H1 (cell line): ENCODE measurements around the gene GSG1L2. TPM values are rescaled to one million over a fixed set of nuclear protein-coding genes. Genes with fewer than 3 reads are reported as not detected.

Experiments used
- polyA plus RNA-seq, 7 experiments: library from polyadenylated mRNA; depleted of rRNA in 3 of 7; stranded (reverse) in 5 of 7; unstranded in 2 of 7; fragments of >200 nt in 5 of 7; fragments of 200-250 nt in 2 of 7; gene quantifications; 1 replicate in 5 of 7; 2 replicates in 1 of 7; 4 replicates in 1 of 7; pipeline versions ENCODE4 v1.2.1 to v1.2.3, GENCODE V29; 2011 to 2013; ENCODE audit warnings: missing spikeins in 2 of 7, mixed read lengths in 2 of 7
- total RNA-seq: library from RNA; stranded (reverse); fragmentation: NEBNext Ultra II Directional; extraction: Animal tissue kit (Norgen Biotek cat#: 25700); gene quantifications from 2 replicates; pipeline ENCODE4 v1.2.1, GENCODE V29; 2021
- TF ChIP-seq, protein P1 (sequence below): fragments of 300-600 bp; sonication (generic); IDR thresholded peaks from 2 replicates; pipeline ENCODE4 v1.7.1; 2012; ENCODE audit warnings: low read length, moderate library complexity, mild to moderate bottlenecking, inconsistent platforms; ENCODE audit not compliant: insufficient replicate concordance

The GSG1L2 gene
- total and polyA plus RNA-seq, 2 of the 8 experiments (the other 6 are each of a cell fraction or from before 2014, with no cell fraction given): not detected

DNA sequence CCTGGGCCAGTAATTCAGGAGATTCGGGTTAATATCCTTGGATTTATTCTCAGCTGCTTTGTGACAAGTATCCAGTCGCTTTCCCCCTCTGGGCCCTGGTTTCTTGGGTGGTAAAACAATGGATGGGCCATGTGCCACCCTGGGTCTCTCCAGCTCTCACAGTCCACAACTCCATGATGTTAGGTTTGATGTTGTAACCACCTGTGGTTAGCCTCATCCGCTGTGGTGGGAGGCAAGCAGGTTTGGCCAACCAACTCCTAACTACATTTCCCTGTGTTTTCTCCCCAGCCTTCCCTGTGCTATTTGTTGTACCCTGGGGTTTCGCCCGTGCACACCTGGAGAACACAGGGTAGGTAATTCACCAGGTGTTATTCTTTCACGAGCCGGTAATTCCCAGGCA is 39.0 kb upstream of the GSG1L2 start (continued):
- TF ChIP-seq, protein P1, sequence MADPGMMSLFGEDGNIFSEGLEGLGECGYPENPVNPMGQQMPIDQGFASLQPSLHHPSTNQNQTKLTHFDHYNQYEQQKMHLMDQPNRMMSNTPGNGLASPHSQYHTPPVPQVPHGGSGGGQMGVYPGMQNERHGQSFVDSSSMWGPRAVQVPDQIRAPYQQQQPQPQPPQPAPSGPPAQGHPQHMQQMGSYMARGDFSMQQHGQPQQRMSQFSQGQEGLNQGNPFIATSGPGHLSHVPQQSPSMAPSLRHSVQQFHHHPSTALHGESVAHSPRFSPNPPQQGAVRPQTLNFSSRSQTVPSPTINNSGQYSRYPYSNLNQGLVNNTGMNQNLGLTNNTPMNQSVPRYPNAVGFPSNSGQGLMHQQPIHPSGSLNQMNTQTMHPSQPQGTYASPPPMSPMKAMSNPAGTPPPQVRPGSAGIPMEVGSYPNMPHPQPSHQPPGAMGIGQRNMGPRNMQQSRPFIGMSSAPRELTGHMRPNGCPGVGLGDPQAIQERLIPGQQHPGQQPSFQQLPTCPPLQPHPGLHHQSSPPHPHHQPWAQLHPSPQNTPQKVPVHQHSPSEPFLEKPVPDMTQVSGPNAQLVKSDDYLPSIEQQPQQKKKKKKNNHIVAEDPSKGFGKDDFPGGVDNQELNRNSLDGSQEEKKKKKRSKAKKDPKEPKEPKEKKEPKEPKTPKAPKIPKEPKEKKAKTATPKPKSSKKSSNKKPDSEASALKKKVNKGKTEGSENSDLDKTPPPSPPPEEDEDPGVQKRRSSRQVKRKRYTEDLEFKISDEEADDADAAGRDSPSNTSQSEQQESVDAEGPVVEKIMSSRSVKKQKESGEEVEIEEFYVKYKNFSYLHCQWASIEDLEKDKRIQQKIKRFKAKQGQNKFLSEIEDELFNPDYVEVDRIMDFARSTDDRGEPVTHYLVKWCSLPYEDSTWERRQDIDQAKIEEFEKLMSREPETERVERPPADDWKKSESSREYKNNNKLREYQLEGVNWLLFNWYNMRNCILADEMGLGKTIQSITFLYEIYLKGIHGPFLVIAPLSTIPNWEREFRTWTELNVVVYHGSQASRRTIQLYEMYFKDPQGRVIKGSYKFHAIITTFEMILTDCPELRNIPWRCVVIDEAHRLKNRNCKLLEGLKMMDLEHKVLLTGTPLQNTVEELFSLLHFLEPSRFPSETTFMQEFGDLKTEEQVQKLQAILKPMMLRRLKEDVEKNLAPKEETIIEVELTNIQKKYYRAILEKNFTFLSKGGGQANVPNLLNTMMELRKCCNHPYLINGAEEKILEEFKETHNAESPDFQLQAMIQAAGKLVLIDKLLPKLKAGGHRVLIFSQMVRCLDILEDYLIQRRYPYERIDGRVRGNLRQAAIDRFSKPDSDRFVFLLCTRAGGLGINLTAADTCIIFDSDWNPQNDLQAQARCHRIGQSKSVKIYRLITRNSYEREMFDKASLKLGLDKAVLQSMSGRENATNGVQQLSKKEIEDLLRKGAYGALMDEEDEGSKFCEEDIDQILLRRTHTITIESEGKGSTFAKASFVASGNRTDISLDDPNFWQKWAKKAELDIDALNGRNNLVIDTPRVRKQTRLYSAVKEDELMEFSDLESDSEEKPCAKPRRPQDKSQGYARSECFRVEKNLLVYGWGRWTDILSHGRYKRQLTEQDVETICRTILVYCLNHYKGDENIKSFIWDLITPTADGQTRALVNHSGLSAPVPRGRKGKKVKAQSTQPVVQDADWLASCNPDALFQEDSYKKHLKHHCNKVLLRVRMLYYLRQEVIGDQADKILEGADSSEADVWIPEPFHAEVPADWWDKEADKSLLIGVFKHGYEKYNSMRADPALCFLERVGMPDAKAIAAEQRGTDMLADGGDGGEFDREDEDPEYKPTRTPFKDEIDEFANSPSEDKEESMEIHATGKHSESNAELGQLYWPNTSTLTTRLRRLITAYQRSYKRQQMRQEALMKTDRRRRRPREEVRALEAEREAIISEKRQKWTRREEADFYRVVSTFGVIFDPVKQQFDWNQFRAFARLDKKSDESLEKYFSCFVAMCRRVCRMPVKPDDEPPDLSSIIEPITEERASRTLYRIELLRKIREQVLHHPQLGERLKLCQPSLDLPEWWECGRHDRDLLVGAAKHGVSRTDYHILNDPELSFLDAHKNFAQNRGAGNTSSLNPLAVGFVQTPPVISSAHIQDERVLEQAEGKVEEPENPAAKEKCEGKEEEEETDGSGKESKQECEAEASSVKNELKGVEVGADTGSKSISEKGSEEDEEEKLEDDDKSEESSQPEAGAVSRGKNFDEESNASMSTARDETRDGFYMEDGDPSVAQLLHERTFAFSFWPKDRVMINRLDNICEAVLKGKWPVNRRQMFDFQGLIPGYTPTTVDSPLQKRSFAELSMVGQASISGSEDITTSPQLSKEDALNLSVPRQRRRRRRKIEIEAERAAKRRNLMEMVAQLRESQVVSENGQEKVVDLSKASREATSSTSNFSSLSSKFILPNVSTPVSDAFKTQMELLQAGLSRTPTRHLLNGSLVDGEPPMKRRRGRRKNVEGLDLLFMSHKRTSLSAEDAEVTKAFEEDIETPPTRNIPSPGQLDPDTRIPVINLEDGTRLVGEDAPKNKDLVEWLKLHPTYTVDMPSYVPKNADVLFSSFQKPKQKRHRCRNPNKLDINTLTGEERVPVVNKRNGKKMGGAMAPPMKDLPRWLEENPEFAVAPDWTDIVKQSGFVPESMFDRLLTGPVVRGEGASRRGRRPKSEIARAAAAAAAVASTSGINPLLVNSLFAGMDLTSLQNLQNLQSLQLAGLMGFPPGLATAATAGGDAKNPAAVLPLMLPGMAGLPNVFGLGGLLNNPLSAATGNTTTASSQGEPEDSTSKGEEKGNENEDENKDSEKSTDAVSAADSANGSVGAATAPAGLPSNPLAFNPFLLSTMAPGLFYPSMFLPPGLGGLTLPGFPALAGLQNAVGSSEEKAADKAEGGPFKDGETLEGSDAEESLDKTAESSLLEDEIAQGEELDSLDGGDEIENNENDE: no peak
